DND-41 (cell line): ENCODE data around the gene FRA10AC1.

Experiments used
- CTCF ChIP-seq: IDR thresholded peaks from 2 replicates; pipeline ENCODE4 v1.5.1; 2012; ENCODE audit warnings: borderline replicate concordance, low read length, moderate library complexity, mild to moderate bottlenecking; ENCODE audit not compliant: poor library complexity, severe bottlenecking; ENCODE audit errors: extremely low read depth
- EZH2 ChIP-seq: IDR thresholded peaks from 3 replicates; pipeline ENCODE4 v1.6.1; 2012; ENCODE audit warnings: borderline replicate concordance, low read depth, mild to moderate bottlenecking, moderate library complexity, low read length, inconsistent platforms; ENCODE audit not compliant: severe bottlenecking

- TF ChIP-seq EZH2 (no peak), CTCF (no peak)
These were observed 49.4 kb upstream of the FRA10AC1 start for GRCh38 chr10:93751832-93752231.
